ENCODE data around the gene FUCA2. TPM values are rescaled to one million over a fixed set of nuclear protein-coding genes. Genes with fewer than 3 reads are reported as not detected.

FUCA2 gene
- total and polyA plus RNA-seq, 2 donors from 2014 or later = 68.6 to 73.4 TPM

- intact Hi-C loops (cut with DNase I) = no loop called here
- FAIRE-seq (no peak), DNase-seq (no peak)
- H3K4me3 ChIP-seq (ENCODE audit: low read length in 3 of 3) = no peak overlapping the region
- no peaks in the 10 kb centered on the region for H3K4me1 ChIP-seq (ENCODE audit: control insufficient read depth in 2 of 3, insufficient read depth in 2 of 3, low read depth in 1 of 3, low read length in 3 of 3)
- H3K36me3 ChIP-seq (ENCODE audit: control insufficient read depth in 2 of 3, insufficient read depth in 3 of 3, low read length in 3 of 3) = peaks cover 0 to 16% (median 15%) of the 10 kb centered on the region in 3 donors
- no peak overlapping the region for H3K9ac ChIP-seq (ENCODE audit: low read length in 3 of 3)
- H3K27me3 ChIP-seq (ENCODE audit: control insufficient read depth, insufficient read depth, low read length) = no peaks in the 10 kb centered on the region
- no peaks in the 10 kb centered on the region for H3K9me3 ChIP-seq (ENCODE audit: control insufficient read depth in 2 of 3, insufficient read depth in 1 of 3, low read length in 3 of 3)
- TF ChIP-seq CTCF (IDR thresholded peaks at IDR 0.05; ENCODE audit: borderline replicate concordance, extremely low read depth, insufficient read depth) = no peak
- H3K27ac ChIP-seq (ENCODE audit: low read depth in 2 of 2, low read length in 2 of 2) = no peak overlapping the region
These were observed 9.7 kb downstream of the FUCA2 start for GRCh38 chr6:143501851-143502250.

- no peaks in the 10 kb centered on the region for H3K4me1 ChIP-seq (ENCODE audit: control insufficient read depth in 2 of 3, insufficient read depth in 2 of 3, low read depth in 1 of 3, low read length in 3 of 3)
- H3K9ac ChIP-seq (ENCODE audit: low read length in 3 of 3) = no peak overlapping the region
- FAIRE-seq (no peak), DNase-seq (no peak)
- H3K27me3 ChIP-seq (ENCODE audit: control insufficient read depth, insufficient read depth, low read length) = no peaks in the 10 kb centered on the region
- H3K4me3 ChIP-seq (ENCODE audit: low read length in 3 of 3) = no peak overlapping the region
- H3K9me3 ChIP-seq (ENCODE audit: control insufficient read depth in 2 of 3, insufficient read depth in 1 of 3, low read length in 3 of 3) = no peaks in the 10 kb centered on the region
- intact Hi-C loops (cut with DNase I) = no loop called here
- TF ChIP-seq CTCF (IDR thresholded peaks at IDR 0.05; ENCODE audit: borderline replicate concordance, extremely low read depth, insufficient read depth) = no peak
- peaks cover 3 to 21% (median 10%) of the 10 kb centered on the region in 3 donors for H3K36me3 ChIP-seq (ENCODE audit: control insufficient read depth in 2 of 3, insufficient read depth in 3 of 3, low read length in 3 of 3)
- no peak overlapping the region for H3K27ac ChIP-seq (ENCODE audit: low read depth in 2 of 2, low read length in 2 of 2)
These were observed 13.1 kb downstream of the FUCA2 start for GRCh38 chr6:143498428-143498827.

- Histone ChIP-seq H3K36me3 (ENCODE audit: control insufficient read depth in 2 of 3, insufficient read depth in 3 of 3, low read length in 3 of 3) (peaks cover 3 to 19% (median 10%) of the 10 kb centered on the region in 3 donors), H3K9ac (ENCODE audit: low read length in 3 of 3) (no peak overlapping the region), H3K4me1 (ENCODE audit: control insufficient read depth in 2 of 3, insufficient read depth in 2 of 3, low read depth in 1 of 3, low read length in 3 of 3) (no peaks in the 10 kb centered on the region), H3K9me3 (ENCODE audit: control insufficient read depth in 2 of 3, insufficient read depth in 1 of 3, low read length in 3 of 3) (no peaks in the 10 kb centered on the region), H3K4me3 (ENCODE audit: low read length in 3 of 3) (no peak overlapping the region), H3K27ac (ENCODE audit: low read depth in 2 of 2, low read length in 2 of 2) (no peak overlapping the region), H3K27me3 (ENCODE audit: control insufficient read depth, insufficient read depth, low read length) (no peaks in the 10 kb centered on the region)
- no peak for DNase-seq
- no peak for FAIRE-seq
- no peak for TF ChIP-seq CTCF (IDR thresholded peaks at IDR 0.05; ENCODE audit: borderline replicate concordance, extremely low read depth, insufficient read depth)
- intact Hi-C loops (cut with DNase I) = no loop called here
These were observed 14.5 kb downstream of the FUCA2 start for GRCh38 chr6:143496974-143497373.

- Histone ChIP-seq H3K9ac (ENCODE audit: low read length in 3 of 3) (no peak overlapping the region), H3K27ac (ENCODE audit: low read depth in 2 of 2, low read length in 2 of 2) (no peak overlapping the region), H3K9me3 (ENCODE audit: control insufficient read depth in 2 of 3, insufficient read depth in 1 of 3, low read length in 3 of 3) (no peaks in the 10 kb centered on the region), H3K4me3 (ENCODE audit: low read length in 3 of 3) (no peak overlapping the region), H3K27me3 (ENCODE audit: control insufficient read depth, insufficient read depth, low read length) (no peaks in the 10 kb centered on the region), H3K36me3 (ENCODE audit: control insufficient read depth in 2 of 3, insufficient read depth in 3 of 3, low read length in 3 of 3) (peaks cover 5 to 12% (median 5%) of the 10 kb centered on the region in 3 donors), H3K4me1 (ENCODE audit: control insufficient read depth in 2 of 3, insufficient read depth in 2 of 3, low read depth in 1 of 3, low read length in 3 of 3) (no peaks in the 10 kb centered on the region)
- intact Hi-C loops (cut with DNase I) = no loop called here
- no peak for DNase-seq
- no peak for TF ChIP-seq CTCF (IDR thresholded peaks at IDR 0.05; ENCODE audit: borderline replicate concordance, extremely low read depth, insufficient read depth)
- no peak for FAIRE-seq
These were observed 20.7 kb downstream of the FUCA2 start for GRCh38 chr6:143490775-143491174.
